Measurements from ENCODE around the gene BSN.

BSN gene

DNA sequence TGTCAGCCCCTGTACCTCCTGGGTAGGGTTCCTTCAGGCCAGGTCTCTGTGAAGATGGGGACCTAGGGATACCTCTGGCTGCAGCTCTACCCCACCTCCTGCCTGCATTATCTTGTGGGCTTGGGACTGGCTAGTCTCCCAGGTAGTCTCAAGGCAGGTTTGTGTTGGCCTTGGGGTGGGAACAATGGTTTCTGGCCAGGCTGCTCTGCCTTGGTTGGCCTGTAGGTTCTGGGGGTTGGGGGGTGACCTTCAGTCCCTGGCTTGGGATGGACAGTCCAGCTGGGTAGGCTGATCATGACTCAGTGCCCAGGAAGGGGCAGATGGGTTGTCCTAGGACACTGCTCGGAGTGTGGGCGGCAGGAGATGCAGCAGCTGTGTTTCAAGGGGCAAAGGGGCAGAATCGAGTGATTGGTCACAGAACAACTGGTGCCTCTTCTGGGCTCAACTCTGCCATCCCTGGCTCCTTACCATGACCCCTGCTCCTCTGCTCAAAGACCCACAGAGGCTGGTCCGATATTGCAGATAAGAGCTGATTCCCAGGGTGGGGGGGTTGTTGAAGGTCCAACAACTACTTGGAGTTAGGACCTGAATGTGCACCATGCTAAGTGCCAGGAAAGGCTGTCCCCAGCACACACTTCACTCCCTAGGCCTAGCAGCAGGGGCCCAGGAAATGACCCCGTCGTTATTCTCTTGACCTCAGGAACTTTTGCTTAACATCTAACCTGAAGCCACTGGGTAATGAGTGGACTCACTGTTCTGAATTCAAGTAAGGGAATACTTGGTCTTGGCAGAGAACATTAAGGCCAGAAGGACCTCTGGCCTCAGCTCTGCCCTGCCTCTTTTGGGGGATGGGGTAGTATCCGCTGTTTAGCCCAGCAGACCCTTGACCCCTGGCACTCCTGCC, 18.1 kb upstream of the BSN start:
- no peaks in the 10 kb centered on the region for H3K27me3 ChIP-seq (replicated peaks; ENCODE audit: control insufficient read depth, insufficient read depth, low read length)
- no peaks in the 10 kb centered on the region for H3K9me3 ChIP-seq (ENCODE audit: control insufficient read depth, low read length)
- H3K9ac ChIP-seq (ENCODE audit: low read length) = no peak overlapping the region
- peaks cover 32% of the 10 kb centered on the region for H3K4me1 ChIP-seq (ENCODE audit: control insufficient read depth, insufficient read depth, low read length)
- no peak overlapping the region for H3K4me3 ChIP-seq (ENCODE audit: low read length)
- H3K36me3 ChIP-seq (ENCODE audit: control insufficient read depth, insufficient read depth, low read length, severe bottlenecking) = peaks cover 22% of the 10 kb centered on the region
- DNase-seq (ENCODE audit: low read depth) = no peak

DNA sequence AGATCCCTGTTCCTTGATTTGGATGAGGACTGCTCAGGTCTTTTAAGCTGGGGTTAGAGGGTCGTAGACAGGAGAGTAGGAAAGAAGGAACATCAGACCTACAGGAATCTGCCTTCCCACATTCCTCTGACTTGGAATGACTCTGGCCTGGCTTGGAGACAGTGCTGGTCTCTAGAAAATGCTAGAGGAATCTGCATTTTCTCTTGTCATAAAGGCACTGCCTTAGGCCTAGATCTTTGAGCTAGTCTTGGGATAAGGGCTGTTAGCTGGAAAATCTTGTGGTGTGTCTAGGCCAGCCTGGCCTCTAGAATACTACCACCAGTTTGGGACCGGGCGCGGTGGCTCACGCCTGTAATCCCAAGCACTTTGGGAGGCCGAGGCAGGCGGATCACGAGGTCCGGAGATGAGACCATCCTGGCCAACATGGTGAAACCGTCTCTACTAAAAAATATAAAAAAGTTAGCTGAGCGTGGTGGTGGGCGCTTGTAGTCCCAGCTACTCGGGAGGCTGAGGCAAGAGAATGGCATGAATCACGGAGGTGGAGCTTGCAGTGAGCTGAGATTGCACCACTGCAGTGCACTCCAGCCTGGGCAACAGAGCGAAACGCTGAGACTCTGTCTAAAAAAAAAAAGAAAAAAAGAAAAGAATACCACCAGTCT, 17.3 kb upstream of the BSN start:
- H3K4me3 ChIP-seq (ENCODE audit: low read length) = no peak overlapping the region
- H3K36me3 ChIP-seq (ENCODE audit: control insufficient read depth, insufficient read depth, low read length, severe bottlenecking) = peaks cover 15% of the 10 kb centered on the region
- DNase-seq (ENCODE audit: low read depth) = no peak
- H3K27me3 ChIP-seq (replicated peaks; ENCODE audit: control insufficient read depth, insufficient read depth, low read length) = no peaks in the 10 kb centered on the region
- H3K9ac ChIP-seq (ENCODE audit: low read length) = no peak overlapping the region
- no peaks in the 10 kb centered on the region for H3K9me3 ChIP-seq (ENCODE audit: control insufficient read depth, low read length)
- H3K4me1 ChIP-seq (ENCODE audit: control insufficient read depth, insufficient read depth, low read length) = peaks cover 32% of the 10 kb centered on the region

GRCh38 chr3:49539659-49540560, 14.4 kb upstream of the BSN start:
- peak; percentile 99 for DNase-seq (ENCODE audit: low read depth)
- peaks cover 21% of the 10 kb centered on the region for H3K4me1 ChIP-seq (ENCODE audit: control insufficient read depth, insufficient read depth, low read length)
- H3K9ac ChIP-seq (ENCODE audit: low read length) = peak overlapping the region; percentile 85
- no peaks in the 10 kb centered on the region for H3K36me3 ChIP-seq (ENCODE audit: control insufficient read depth, insufficient read depth, low read length, severe bottlenecking)
- peak overlapping the region; percentile 83 for H3K4me3 ChIP-seq (ENCODE audit: low read length)
- H3K9me3 ChIP-seq (ENCODE audit: control insufficient read depth, low read length) = no peaks in the 10 kb centered on the region
- peaks cover 19% of the 10 kb centered on the region for H3K27me3 ChIP-seq (replicated peaks; ENCODE audit: control insufficient read depth, insufficient read depth, low read length)

- Histone ChIP-seq H3K36me3 (ENCODE audit: control insufficient read depth, insufficient read depth, low read length, severe bottlenecking) (no peaks in the 10 kb centered on the region), H3K4me1 (ENCODE audit: control insufficient read depth, insufficient read depth, low read length) (peaks cover 11% of the 10 kb centered on the region), H3K9me3 (ENCODE audit: control insufficient read depth, low read length) (no peaks in the 10 kb centered on the region), H3K27me3 (replicated peaks; ENCODE audit: control insufficient read depth, insufficient read depth, low read length) (peaks cover 54% of the 10 kb centered on the region), H3K4me3 (ENCODE audit: low read length) (no peak overlapping the region), H3K9ac (ENCODE audit: low read length) (no peak overlapping the region)
- no peak for DNase-seq (ENCODE audit: low read depth)
Measured at GRCh38 chr3:49552087-49552486, 2.2 kb upstream of the BSN start.

- H3K36me3 ChIP-seq (ENCODE audit: control insufficient read depth, insufficient read depth, low read length, severe bottlenecking) = no peaks in the 10 kb centered on the region
- H3K9me3 ChIP-seq (ENCODE audit: control insufficient read depth, low read length) = no peaks in the 10 kb centered on the region
- H3K4me3 ChIP-seq (ENCODE audit: low read length) = peak overlapping the region; percentile 82
- H3K27me3 ChIP-seq (replicated peaks; ENCODE audit: control insufficient read depth, insufficient read depth, low read length) = peaks cover 49% of the 10 kb centered on the region
- peak; percentile 20 for DNase-seq (ENCODE audit: low read depth)
- H3K9ac ChIP-seq (ENCODE audit: low read length) = peak overlapping the region; percentile 86
- peaks cover 11% of the 10 kb centered on the region for H3K4me1 ChIP-seq (ENCODE audit: control insufficient read depth, insufficient read depth, low read length)
Measured at GRCh38 chr3:49553324-49553691, 969 bp upstream of the BSN start.

GRCh38 chr3:49554633-49555265, 472 bp downstream of the BSN start:
- Histone ChIP-seq H3K4me1 (ENCODE audit: control insufficient read depth, insufficient read depth, low read length) (peaks cover 11% of the 10 kb centered on the region), H3K36me3 (ENCODE audit: control insufficient read depth, insufficient read depth, low read length, severe bottlenecking) (no peaks in the 10 kb centered on the region), H3K4me3 (ENCODE audit: low read length) (peak overlapping the region; percentile 70), H3K9me3 (ENCODE audit: control insufficient read depth, low read length) (peaks cover 5% of the 10 kb centered on the region), H3K27me3 (replicated peaks; ENCODE audit: control insufficient read depth, insufficient read depth, low read length) (peaks cover 39% of the 10 kb centered on the region), H3K9ac (ENCODE audit: low read length) (no peak overlapping the region)
- peak; percentile 76 for DNase-seq (ENCODE audit: low read depth)

- no peak overlapping the region for H3K9ac ChIP-seq (ENCODE audit: low read length)
- DNase-seq (ENCODE audit: low read depth) = no peak
- peaks cover 11% of the 10 kb centered on the region for H3K4me1 ChIP-seq (ENCODE audit: control insufficient read depth, insufficient read depth, low read length)
- H3K9me3 ChIP-seq (ENCODE audit: control insufficient read depth, low read length) = peaks cover 9% of the 10 kb centered on the region
- peaks cover 47% of the 10 kb centered on the region for H3K27me3 ChIP-seq (replicated peaks; ENCODE audit: control insufficient read depth, insufficient read depth, low read length)
- H3K4me3 ChIP-seq (ENCODE audit: low read length) = no peak overlapping the region
- H3K36me3 ChIP-seq (ENCODE audit: control insufficient read depth, insufficient read depth, low read length, severe bottlenecking) = no peaks in the 10 kb centered on the region
Measured at GRCh38 chr3:49556500-49557275, 2.4 kb downstream of the BSN start.

GRCh38 chr3:49563040-49563578, 8.8 kb downstream of the BSN start:
- Histone ChIP-seq H3K9ac (ENCODE audit: low read length) (no peak overlapping the region), H3K4me3 (ENCODE audit: low read length) (no peak overlapping the region), H3K9me3 (ENCODE audit: control insufficient read depth, low read length) (peaks cover 9% of the 10 kb centered on the region), H3K4me1 (ENCODE audit: control insufficient read depth, insufficient read depth, low read length) (no peaks in the 10 kb centered on the region), H3K27me3 (replicated peaks; ENCODE audit: control insufficient read depth, insufficient read depth, low read length) (peaks cover 45% of the 10 kb centered on the region), H3K36me3 (ENCODE audit: control insufficient read depth, insufficient read depth, low read length, severe bottlenecking) (no peaks in the 10 kb centered on the region)
- no peak for DNase-seq (ENCODE audit: low read depth)

DNA sequence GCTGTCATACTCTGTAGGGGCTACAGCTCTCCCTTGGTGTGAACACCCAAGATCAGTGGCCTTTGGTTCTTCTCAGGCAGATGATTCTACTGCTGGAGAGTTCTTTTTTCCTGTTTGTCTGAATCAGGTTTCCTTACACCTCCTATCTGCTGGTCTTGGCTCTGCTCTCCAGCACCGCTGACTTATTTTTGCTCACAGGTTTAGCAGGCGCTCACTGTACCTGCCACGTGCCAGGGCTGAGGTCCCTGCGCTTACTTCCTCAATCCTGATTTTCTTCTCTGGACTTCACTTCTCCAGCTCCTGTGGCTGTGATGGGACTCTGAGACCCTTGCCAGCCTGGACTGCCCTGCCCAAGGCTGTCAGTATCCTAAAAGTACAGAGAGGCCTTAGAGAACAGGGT, 9.5 kb downstream of the BSN start:
- Histone ChIP-seq H3K9me3 (ENCODE audit: control insufficient read depth, low read length) (peaks cover 9% of the 10 kb centered on the region), H3K4me1 (ENCODE audit: control insufficient read depth, insufficient read depth, low read length) (no peaks in the 10 kb centered on the region), H3K9ac (ENCODE audit: low read length) (no peak overlapping the region), H3K27me3 (replicated peaks; ENCODE audit: control insufficient read depth, insufficient read depth, low read length) (peaks cover 43% of the 10 kb centered on the region), H3K36me3 (ENCODE audit: control insufficient read depth, insufficient read depth, low read length, severe bottlenecking) (no peaks in the 10 kb centered on the region), H3K4me3 (ENCODE audit: low read length) (no peak overlapping the region)
- no peak for DNase-seq (ENCODE audit: low read depth)

DNA sequence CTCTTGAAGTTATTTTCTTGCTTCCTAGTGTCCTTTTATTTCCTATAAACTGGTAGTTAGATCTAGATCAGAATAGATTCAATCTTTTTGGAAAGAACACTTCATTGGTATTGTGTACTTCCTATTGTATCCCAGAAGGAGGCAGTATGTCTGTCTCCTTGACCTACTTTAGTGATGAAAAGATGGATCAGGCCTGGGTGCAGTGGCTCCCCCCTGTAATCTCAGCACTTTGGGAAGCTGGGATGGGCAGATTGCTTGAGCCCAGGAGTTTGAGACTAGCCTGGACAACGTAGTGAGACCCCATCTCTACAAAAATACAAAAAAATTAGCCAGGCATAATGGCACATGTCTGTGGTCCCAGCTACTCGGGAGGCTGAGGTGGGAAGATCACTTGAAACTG, 12.0 kb downstream of the BSN start:
- peaks cover 46% of the 10 kb centered on the region for H3K27me3 ChIP-seq (replicated peaks; ENCODE audit: control insufficient read depth, insufficient read depth, low read length)
- H3K36me3 ChIP-seq (ENCODE audit: control insufficient read depth, insufficient read depth, low read length, severe bottlenecking) = no peaks in the 10 kb centered on the region
- no peak overlapping the region for H3K4me3 ChIP-seq (ENCODE audit: low read length)
- no peak overlapping the region for H3K9ac ChIP-seq (ENCODE audit: low read length)
- no peaks in the 10 kb centered on the region for H3K4me1 ChIP-seq (ENCODE audit: control insufficient read depth, insufficient read depth, low read length)
- no peaks in the 10 kb centered on the region for H3K9me3 ChIP-seq (ENCODE audit: control insufficient read depth, low read length)
- DNase-seq (ENCODE audit: low read depth) = no peak

Data from adipocyte (in vitro differentiated cells).